H9 (cell line): ENCODE measurements around the gene MYO3A. TPM values are rescaled to one million over a fixed set of nuclear protein-coding genes. Genes with fewer than 3 reads are reported as not detected.

Source experiments
- DNase-seq: peaks from one replicate; pipeline ENCODE4 v3.0.0-alpha.2; 2017
- H2AFZ ChIP-seq: one replicate; pipeline ENCODE4 v1.6.1; 2013; ENCODE audit warnings: mild to moderate bottlenecking, low read length, control low read depth, moderate library complexity
- H2AK5ac ChIP-seq: 2 replicates; pipeline ENCODE4 v1.6.1; 2013; ENCODE audit warnings: low read length, control low read depth, mixed read lengths; ENCODE audit not compliant: insufficient read length
- H2BK120ac ChIP-seq: one replicate; pipeline ENCODE4 v1.6.1; 2013; ENCODE audit warnings: low read depth, mild to moderate bottlenecking, low read length, control low read depth, inconsistent platforms; ENCODE audit not compliant: poor library complexity, severe bottlenecking
- H2BK12ac ChIP-seq: 2 replicates; pipeline ENCODE4 v1.6.1; 2013; ENCODE audit warnings: low read length, control low read depth, mixed read lengths, low read depth; ENCODE audit not compliant: insufficient read length
- H2BK15ac ChIP-seq: 2 replicates; pipeline ENCODE4 v1.6.1; 2013; ENCODE audit warnings: low read depth, low read length, control low read depth
- H2BK20ac ChIP-seq: one replicate; pipeline ENCODE4 v1.6.1; 2013; ENCODE audit warnings: low read depth, mild to moderate bottlenecking, low read length, control low read depth, inconsistent platforms; ENCODE audit not compliant: poor library complexity, severe bottlenecking
- H2BK5ac ChIP-seq: 2 replicates; pipeline ENCODE4 v1.6.1; 2013; ENCODE audit warnings: low read length, control low read depth, mixed read lengths; ENCODE audit not compliant: insufficient read length
- H3K14ac ChIP-seq: 2 replicates; pipeline ENCODE4 v1.6.1; 2013; ENCODE audit warnings: low read length, control low read depth; ENCODE audit not compliant: insufficient read depth
- H3K18ac ChIP-seq: 2 replicates; pipeline ENCODE4 v1.6.1; 2013; ENCODE audit warnings: low read depth, mild to moderate bottlenecking, mixed read lengths, low read length, control low read depth; ENCODE audit not compliant: insufficient read length
- H3K23ac ChIP-seq: 2 replicates; pipeline ENCODE4 v1.6.1; 2013; ENCODE audit warnings: low read length, control low read depth, mixed read lengths, low read depth; ENCODE audit not compliant: insufficient read length
- H3K23me2 ChIP-seq: 2 replicates; pipeline ENCODE4 v1.6.1; 2013; ENCODE audit warnings: low read depth, mild to moderate bottlenecking, mixed read lengths, low read length, control low read depth; ENCODE audit not compliant: insufficient read length, poor library complexity, severe bottlenecking
- H3K27ac ChIP-seq: 2 replicates; pipeline ENCODE4 v1.5.1; 2013; ENCODE audit warnings: low read length, control low read depth, mixed read lengths, low read depth; ENCODE audit not compliant: insufficient read length
- H3K27me3 ChIP-seq: 2 replicates; pipeline ENCODE4 v1.6.1; 2013; ENCODE audit warnings: low read length, control low read depth, inconsistent platforms; ENCODE audit not compliant: insufficient read depth
- H3K4ac ChIP-seq: 2 replicates; pipeline ENCODE4 v1.6.1; 2013; ENCODE audit warnings: low read depth, mild to moderate bottlenecking, control low read depth, inconsistent platforms, low read length, moderate library complexity
- H3K4me1 ChIP-seq: 2 replicates; pipeline ENCODE4 v1.6.1; 2013; ENCODE audit warnings: low read length, control low read depth, inconsistent platforms; ENCODE audit not compliant: insufficient read depth
- H3K4me2 ChIP-seq: 2 replicates; pipeline ENCODE4 v1.6.1; 2013; ENCODE audit warnings: low read length, control low read depth, mixed read lengths; ENCODE audit not compliant: insufficient read length, insufficient read depth
- H3K56ac ChIP-seq: 2 replicates; pipeline ENCODE4 v1.6.1; 2013; ENCODE audit warnings: low read depth, mild to moderate bottlenecking, mixed read lengths, low read length, control low read depth; ENCODE audit not compliant: insufficient read length
- H3K79me1 ChIP-seq: 2 replicates; pipeline ENCODE4 v1.6.1; 2013; ENCODE audit warnings: low read depth, mild to moderate bottlenecking, moderate library complexity, low read length, control low read depth, inconsistent platforms; ENCODE audit not compliant: insufficient read depth, poor library complexity, severe bottlenecking
- H3K79me2 ChIP-seq: 2 replicates; pipeline ENCODE4 v1.6.1; 2013; ENCODE audit warnings: low read length, control low read depth, inconsistent platforms; ENCODE audit not compliant: insufficient read depth
- H3K9ac ChIP-seq: 2 replicates; pipeline ENCODE4 v1.6.1; 2013; ENCODE audit warnings: low read length, control low read depth, mixed read lengths; ENCODE audit not compliant: insufficient read length; ENCODE audit errors: extremely low read depth
- H3K9me3 ChIP-seq: one replicate; pipeline ENCODE4 v1.6.1; 2013; ENCODE audit warnings: low read depth, low read length, inconsistent platforms; ENCODE audit not compliant: control insufficient read depth
- H3T11ph ChIP-seq: one replicate; pipeline ENCODE4 v1.6.1; 2013; ENCODE audit warnings: mild to moderate bottlenecking, low read length, control low read depth, inconsistent platforms
- H4K20me1 ChIP-seq: one replicate; pipeline ENCODE4 v1.6.1; 2013; ENCODE audit not compliant: control insufficient read depth, insufficient read length, insufficient read depth
- H4K5ac ChIP-seq: 2 replicates; pipeline ENCODE4 v1.6.1; 2013; ENCODE audit warnings: low read depth, mild to moderate bottlenecking, mixed read lengths, low read length, control low read depth; ENCODE audit not compliant: insufficient read length
- H4K8ac ChIP-seq: replicated peaks from 2 replicates; pipeline ENCODE4 v1.6.1; 2013; ENCODE audit warnings: low read length, control low read depth, mixed read lengths, low read depth; ENCODE audit not compliant: insufficient read length
- H4K91ac ChIP-seq: 2 replicates; pipeline ENCODE4 v1.6.1; 2013; ENCODE audit warnings: low read depth, mild to moderate bottlenecking, moderate library complexity, mixed read lengths, low read length, control low read depth; ENCODE audit not compliant: insufficient read length
- H3K27ac Mint-ChIP-seq, 3 experiments: 2 replicates in 2 of 3; 3 replicates in 1 of 3; pipeline ENCODE4 v1.8.0; 2020 to 2021; ENCODE audit warnings: mixed read lengths in 3 of 3, mild to moderate bottlenecking in 1 of 3, moderate library complexity in 1 of 3
- H3K27me3 Mint-ChIP-seq: 2 replicates; pipeline ENCODE4 v1.8.0; 2021; ENCODE audit warnings: low read depth, mild to moderate bottlenecking, moderate library complexity, mixed read lengths
- H3K36me3 Mint-ChIP-seq, 3 experiments: 2 replicates in 2 of 3; 3 replicates in 1 of 3; pipeline ENCODE4 v1.8.0; 2020 to 2021; ENCODE audit warnings: low read depth in 3 of 3, mixed read lengths in 3 of 3; ENCODE audit not compliant: insufficient read depth in 1 of 3
- H3K4me1 Mint-ChIP-seq, 2 experiments: 2 replicates each; pipeline ENCODE4 v1.8.0; 2020; ENCODE audit warnings: mixed read lengths in 2 of 2
- H3K4me3 Mint-ChIP-seq, 2 experiments: 2 replicates in 1 of 2; 3 replicates in 1 of 2; pipeline ENCODE4 v1.8.0; 2020 to 2021; ENCODE audit warnings: mild to moderate bottlenecking in 2 of 2, mixed read lengths in 2 of 2, moderate library complexity in 1 of 2
- H3K9me3 Mint-ChIP-seq, 2 experiments: 2 replicates in 1 of 2; 3 replicates in 1 of 2; pipeline ENCODE4 v1.8.0; 2020; ENCODE audit warnings: mild to moderate bottlenecking in 2 of 2, mixed read lengths in 2 of 2, moderate library complexity in 1 of 2
- total RNA-seq: library from RNA; stranded (reverse); gene quantifications from 2 replicates; pipeline ENCODE4 v1.2.1, GENCODE V29; 2021
- TF ChIP-seq, protein P1 (sequence below): fragments of 200-600 bp; sonication (generic); conservative IDR thresholded peaks from 3 replicates; pipeline ENCODE4 v1.8.0; 2021; ENCODE audit warnings: antibody characterized with exemption, mild to moderate bottlenecking

The MYO3A gene
- total RNA-seq, 1 experiment from 2014 or later: 4.3 TPM

DNA sequence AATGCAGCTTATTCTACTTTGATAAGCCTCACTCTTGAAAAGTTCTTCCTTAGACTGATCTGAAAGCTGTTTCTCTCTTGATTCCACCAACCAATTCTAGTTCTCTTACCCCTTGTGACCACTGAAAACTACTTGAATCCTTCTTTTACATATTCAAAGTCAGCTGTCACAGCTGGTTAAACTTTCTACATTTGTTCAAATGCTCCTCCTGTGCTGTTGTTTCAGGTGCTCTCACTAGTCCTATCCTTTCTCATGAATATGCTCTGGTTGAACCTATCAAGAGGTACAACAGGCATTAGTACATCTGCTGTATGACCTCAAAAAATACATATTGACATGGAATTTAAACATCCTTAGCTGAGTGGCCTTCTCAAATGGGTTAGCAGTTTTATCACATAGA is 91.5 kb downstream of the MYO3A start:
- Mint-ChIP-seq H3K9me3 (no peaks in the 10 kb centered on the region; a peak in 1 of 5 replicates), H3K4me1 (peaks cover 41 to 43% of the 10 kb centered on the region in 2 experiments), H3K36me3 (no peaks in the 10 kb centered on the region; a peak in 1 of 7 replicates), H3K27ac (peak overlapping the region in 1 of 3 experiments; percentile 80; a peak in 3 of 7 replicates), H3K27me3 (no peaks in the 10 kb centered on the region), H3K4me3 (no peak overlapping the region)
- Histone ChIP-seq H3K27ac (no peak overlapping the region), H3K4me2 (no peak overlapping the region), H3K23ac (no peak overlapping the region), H3K18ac (no peak overlapping the region), H3K9ac (no peak overlapping the region), H2BK12ac (no peak overlapping the region), H2AFZ (no peak overlapping the region), H2BK20ac (no peak overlapping the region), H2BK15ac (no peak overlapping the region), H3T11ph (no peak overlapping the region), H4K20me1 (no peaks in the 10 kb centered on the region), H3K4ac (no peak overlapping the region), H3K14ac (no peak overlapping the region), H2AK5ac (no peak overlapping the region), H3K4me1 (peaks cover 2% of the 10 kb centered on the region; the same call in 1 of the 2 replicates), H4K5ac (no peak overlapping the region), H3K23me2 (no peaks in the 10 kb centered on the region), H3K79me2 (no peaks in the 10 kb centered on the region), H4K8ac (no peak overlapping the region), H2BK120ac (no peak overlapping the region), H2BK5ac (no peak overlapping the region), H3K56ac (no peak overlapping the region), H4K91ac (no peak overlapping the region), H3K27me3 (no peaks in the 10 kb centered on the region), H3K9me3 (no peaks in the 10 kb centered on the region), H3K79me1 (no peaks in the 10 kb centered on the region)
- DNase-seq: no peak
- TF ChIP-seq, protein P1, sequence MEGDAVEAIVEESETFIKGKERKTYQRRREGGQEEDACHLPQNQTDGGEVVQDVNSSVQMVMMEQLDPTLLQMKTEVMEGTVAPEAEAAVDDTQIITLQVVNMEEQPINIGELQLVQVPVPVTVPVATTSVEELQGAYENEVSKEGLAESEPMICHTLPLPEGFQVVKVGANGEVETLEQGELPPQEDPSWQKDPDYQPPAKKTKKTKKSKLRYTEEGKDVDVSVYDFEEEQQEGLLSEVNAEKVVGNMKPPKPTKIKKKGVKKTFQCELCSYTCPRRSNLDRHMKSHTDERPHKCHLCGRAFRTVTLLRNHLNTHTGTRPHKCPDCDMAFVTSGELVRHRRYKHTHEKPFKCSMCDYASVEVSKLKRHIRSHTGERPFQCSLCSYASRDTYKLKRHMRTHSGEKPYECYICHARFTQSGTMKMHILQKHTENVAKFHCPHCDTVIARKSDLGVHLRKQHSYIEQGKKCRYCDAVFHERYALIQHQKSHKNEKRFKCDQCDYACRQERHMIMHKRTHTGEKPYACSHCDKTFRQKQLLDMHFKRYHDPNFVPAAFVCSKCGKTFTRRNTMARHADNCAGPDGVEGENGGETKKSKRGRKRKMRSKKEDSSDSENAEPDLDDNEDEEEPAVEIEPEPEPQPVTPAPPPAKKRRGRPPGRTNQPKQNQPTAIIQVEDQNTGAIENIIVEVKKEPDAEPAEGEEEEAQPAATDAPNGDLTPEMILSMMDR: no peak
